Measurements from ENCODE around the gene SYT2. TPM values are rescaled to one million over a fixed set of nuclear protein-coding genes. Genes with fewer than 3 reads are reported as not detected.

SYT2 gene
- total RNA-seq, 1 donor from 2014 or later = 11.9 TPM

GRCh38 chr1:202575918-202576653 is 134.2 kb downstream of the SYT2 start:
- Mint-ChIP-seq H3K36me3 (peaks cover 15% of the 10 kb centered on the region), H3K4me1 (ENCODE audit: unreplicated experiment) (peaks cover 62% of the 10 kb centered on the region), H3K4me3 (no peak overlapping the region), H3K27me3 (no peaks in the 10 kb centered on the region), H3K27ac (peak overlapping the region; percentile 94), H3K9me3 (no peaks in the 10 kb centered on the region)
- DNase-seq (ENCODE audit: extremely low spot score, unreplicated experiment) = no peak
- no peak for TF ChIP-seq CTCF (conservative IDR thresholded peaks at IDR 0.05)

GRCh38 chr1:202572867-202573266 is 137.4 kb downstream of the SYT2 start:
- H3K36me3 Mint-ChIP-seq = peaks cover 11% of the 10 kb centered on the region
- H3K4me1 Mint-ChIP-seq (ENCODE audit: unreplicated experiment) = peaks cover 44% of the 10 kb centered on the region
- no peaks in the 10 kb centered on the region for H3K27me3 Mint-ChIP-seq
- H3K27ac Mint-ChIP-seq = no peak overlapping the region
- DNase-seq (ENCODE audit: extremely low spot score, unreplicated experiment) = no peak
- no peaks in the 10 kb centered on the region for H3K9me3 Mint-ChIP-seq
- H3K4me3 Mint-ChIP-seq = peak overlapping the region; percentile 2
- TF ChIP-seq CTCF (conservative IDR thresholded peaks at IDR 0.05) = no peak

- no peaks in the 10 kb centered on the region for H3K27me3 Mint-ChIP-seq
- peaks cover 44% of the 10 kb centered on the region for H3K4me1 Mint-ChIP-seq (ENCODE audit: unreplicated experiment)
- no peak overlapping the region for H3K27ac Mint-ChIP-seq
- TF ChIP-seq CTCF (conservative IDR thresholded peaks at IDR 0.05) = peak; percentile 84
- DNase-seq (ENCODE audit: extremely low spot score, unreplicated experiment) = no peak
- H3K4me3 Mint-ChIP-seq = no peak overlapping the region
- H3K36me3 Mint-ChIP-seq = peaks cover 11% of the 10 kb centered on the region
- no peaks in the 10 kb centered on the region for H3K9me3 Mint-ChIP-seq
Observed at GRCh38 chr1:202571719-202572339, 138.4 kb downstream of the SYT2 start.

GRCh38 chr1:202569393-202570322 is 140.6 kb downstream of the SYT2 start:
- no peak for TF ChIP-seq CTCF (conservative IDR thresholded peaks at IDR 0.05)
- H3K27ac Mint-ChIP-seq = no peak overlapping the region
- no peak for DNase-seq (ENCODE audit: extremely low spot score, unreplicated experiment)

GRCh38 chr1:202568826-202569225 is 141.4 kb downstream of the SYT2 start:
- H3K27me3 Mint-ChIP-seq = no peaks in the 10 kb centered on the region
- peaks cover 54% of the 10 kb centered on the region for H3K4me1 Mint-ChIP-seq (ENCODE audit: unreplicated experiment)
- H3K9me3 Mint-ChIP-seq = no peaks in the 10 kb centered on the region
- DNase-seq (ENCODE audit: extremely low spot score, unreplicated experiment) = no peak
- H3K27ac Mint-ChIP-seq = peak overlapping the region; percentile 74
- no peak for TF ChIP-seq CTCF (conservative IDR thresholded peaks at IDR 0.05)
- no peak overlapping the region for H3K4me3 Mint-ChIP-seq
- H3K36me3 Mint-ChIP-seq = peaks cover 15% of the 10 kb centered on the region

More at GRCh38 chr1:202569393-202570322, 140.6 kb downstream of the SYT2 start:
- peaks cover 47% of the 10 kb centered on the region for H3K4me1 Mint-ChIP-seq (ENCODE audit: unreplicated experiment)
- peaks cover 11% of the 10 kb centered on the region for H3K36me3 Mint-ChIP-seq
- H3K9me3 Mint-ChIP-seq = no peaks in the 10 kb centered on the region
- no peak overlapping the region for H3K4me3 Mint-ChIP-seq
- no peaks in the 10 kb centered on the region for H3K27me3 Mint-ChIP-seq
